Endodermal cell (in vitro differentiated cells): ENCODE results near the gene GUCA2A. TPM values are rescaled to one million over a fixed set of nuclear protein-coding genes. Genes with fewer than 3 reads are reported as not detected.
A peak's percentile ranks its signal among the peaks of the same experiment; 100 is the strongest.

Experiments
- DNase-seq: peaks from one replicate; pipeline ENCODE4 v3.0.0-alpha.2; 2017
- H3K27ac ChIP-seq: 2 replicates; pipeline ENCODE4 v1.5.1; 2013; ENCODE audit warnings: mild to moderate bottlenecking, low read depth, low read length, moderate library complexity
- H3K27me3 ChIP-seq: 2 replicates; pipeline ENCODE4 v1.6.1; 2013; ENCODE audit warnings: mild to moderate bottlenecking, low read length, moderate library complexity; ENCODE audit not compliant: insufficient read depth, control insufficient read depth, poor library complexity, severe bottlenecking
- H3K36me3 ChIP-seq: 2 replicates; pipeline ENCODE4 v1.7.0; 2013; ENCODE audit warnings: mild to moderate bottlenecking, low read length, moderate library complexity; ENCODE audit not compliant: control insufficient read depth, insufficient read depth
- H3K4me1 ChIP-seq: one replicate; pipeline ENCODE4 v1.7.0; 2013; ENCODE audit warnings: low read length; ENCODE audit not compliant: control insufficient read depth, insufficient read depth
- H3K4me3 ChIP-seq: 2 replicates; pipeline ENCODE4 v1.5.1; 2013; ENCODE audit warnings: mild to moderate bottlenecking, low read length, moderate library complexity
- H3K9ac ChIP-seq: 2 replicates; pipeline ENCODE4 v1.6.1; 2013; ENCODE audit warnings: mild to moderate bottlenecking, low read length, moderate library complexity; ENCODE audit not compliant: poor library complexity, severe bottlenecking; ENCODE audit errors: extremely low read depth
- H3K9me3 ChIP-seq: 2 replicates; pipeline ENCODE4 v1.6.1; 2013; ENCODE audit warnings: mild to moderate bottlenecking, low read length, moderate library complexity; ENCODE audit not compliant: control insufficient read depth
- H3K27ac Mint-ChIP-seq: 2 replicates; pipeline ENCODE4 v1.8.0; 2020; ENCODE audit warnings: mixed read lengths
- H3K27me3 Mint-ChIP-seq: 2 replicates; pipeline ENCODE4 v1.8.0; 2021; ENCODE audit warnings: mild to moderate bottlenecking, mixed read lengths; ENCODE audit not compliant: insufficient read depth
- H3K36me3 Mint-ChIP-seq: 2 replicates; pipeline ENCODE4 v1.8.0; 2020; ENCODE audit warnings: low read depth, mixed read lengths
- H3K4me1 Mint-ChIP-seq: 2 replicates; pipeline ENCODE4 v1.8.0; 2020; ENCODE audit warnings: mixed read lengths
- H3K4me3 Mint-ChIP-seq: 2 replicates; pipeline ENCODE4 v1.8.0; 2020; ENCODE audit warnings: mild to moderate bottlenecking, moderate library complexity, mixed read lengths
- H3K9me3 Mint-ChIP-seq: 2 replicates; pipeline ENCODE4 v1.8.0; 2020; ENCODE audit warnings: mild to moderate bottlenecking, mixed read lengths
- CTCF ChIP-seq: fragments of 200-600 bp; sonication (generic); conservative IDR thresholded peaks from 2 replicates; pipeline ENCODE4 v1.5.0; 2021; ENCODE audit warnings: antibody characterized with exemption, mild to moderate bottlenecking
- WGBS, 2 experiments: methylation state at CpG; one replicate each; pipeline versions ENCODE4 v1.1.5 to v1.1.7; 2013; ENCODE audit warnings: missing lambda C conversion rate in 2 of 2, mixed read lengths in 1 of 2; ENCODE audit not compliant: insufficient coverage in 1 of 2, insufficient read length in 1 of 2; 5-methylcytosine and 5-hydroxymethylcytosine counted together
- total RNA-seq, 2 donors: library from RNA; stranded (reverse); fragmentation: NEBNext Ultra II Directional in 1 of 2; extraction: Animal tissue kit (Norgen Biotek cat#: 25700) in 1 of 2; gene quantifications; 2 replicates in 1 of 2; 3 replicates in 1 of 2; pipeline ENCODE4 v1.2.1, GENCODE V29; 2021

The GUCA2A gene
- total RNA-seq, 2 donors from 2014 or later, result 1.9 TPM; not detected in 1

- H3K4me1 Mint-ChIP-seq, result peaks cover 15% of the 10 kb centered on the region
These were observed 2.4 kb downstream of the GUCA2A start for GRCh38 chr1:42162181-42162580.

GRCh38 chr1:42158189-42158588 lies 6.4 kb downstream of the GUCA2A start:
- Histone ChIP-seq H3K9me3 (no peaks in the 10 kb centered on the region), H3K36me3 (no peaks in the 10 kb centered on the region), H3K27ac (no peak overlapping the region), H3K4me1 (no peaks in the 10 kb centered on the region), H3K9ac (no peak overlapping the region), H3K4me3 (no peak overlapping the region), H3K27me3 (no peaks in the 10 kb centered on the region)
- Mint-ChIP-seq H3K27me3 (peaks cover 23% of the 10 kb centered on the region), H3K4me1 (no peaks in the 10 kb centered on the region), H3K36me3 (no peaks in the 10 kb centered on the region), H3K27ac (no peak overlapping the region), H3K4me3 (no peak overlapping the region), H3K9me3 (no peaks in the 10 kb centered on the region)
- WGBS, 2 experiments, result 94% methylated on average over 1 of the region's 2 CpGs; no CpG with 5 or more reads in 1 of the 2 experiments
- DNase-seq, result no peak
- TF ChIP-seq CTCF, result no peak

More at GRCh38 chr1:42162181-42162580, 2.4 kb downstream of the GUCA2A start:
- no peaks in the 10 kb centered on the region for H3K9me3 Mint-ChIP-seq
- peaks cover 16% of the 10 kb centered on the region for H3K4me1 ChIP-seq
- H3K9me3 ChIP-seq, result no peaks in the 10 kb centered on the region
- no peak overlapping the region for H3K4me3 Mint-ChIP-seq
- H3K36me3 Mint-ChIP-seq, result no peaks in the 10 kb centered on the region
- no peak for DNase-seq
- H3K9ac ChIP-seq, result no peak overlapping the region
- no peak overlapping the region for H3K4me3 ChIP-seq
- no peaks in the 10 kb centered on the region for H3K36me3 ChIP-seq
- no peak for TF ChIP-seq CTCF
- no peaks in the 10 kb centered on the region for H3K27me3 ChIP-seq
- peaks cover 21% of the 10 kb centered on the region for H3K27me3 Mint-ChIP-seq
- H3K27ac ChIP-seq, result no peak overlapping the region
- 87 to 97% methylated on average over 3 to 5 of the region's 5 CpGs for WGBS, 2 experiments
- H3K27ac Mint-ChIP-seq, result no peak overlapping the region

- WGBS, 2 experiments, result 81 to 90% methylated on average over 5 to 7 of the region's 7 CpGs
- peak; percentile 59 for TF ChIP-seq CTCF
- H3K27me3 Mint-ChIP-seq, result peaks cover 19% of the 10 kb centered on the region
- H3K9ac ChIP-seq, result no peak overlapping the region
- no peaks in the 10 kb centered on the region for H3K36me3 Mint-ChIP-seq
- H3K9me3 Mint-ChIP-seq, result no peaks in the 10 kb centered on the region
- no peaks in the 10 kb centered on the region for H3K27me3 ChIP-seq
- H3K4me3 Mint-ChIP-seq, result no peak overlapping the region
- no peaks in the 10 kb centered on the region for H3K4me1 ChIP-seq
- H3K27ac Mint-ChIP-seq, result no peak overlapping the region
- H3K4me3 ChIP-seq, result no peak overlapping the region
- no peaks in the 10 kb centered on the region for H3K4me1 Mint-ChIP-seq
- peak; percentile 66 for DNase-seq
- H3K27ac ChIP-seq, result no peak overlapping the region
- H3K36me3 ChIP-seq, result no peaks in the 10 kb centered on the region
- no peaks in the 10 kb centered on the region for H3K9me3 ChIP-seq
These were observed 6.9 kb downstream of the GUCA2A start for GRCh38 chr1:42157667-42158066.
